ENCODE measurements around the gene SND1. TPM values are rescaled to one million over a fixed set of nuclear protein-coding genes. Genes with fewer than 3 reads are reported as not detected.

Gene SND1
- total RNA-seq, 1 experiment from 2014 or later, result 172 TPM

GRCh38 chr7:127881564-127881963 is 229.6 kb downstream of the SND1 start:
- no peak for DNase-seq (ENCODE audit: low read depth in 1 of 2, low spot score in 2 of 2)
- H3K9me3 ChIP-seq (replicated peaks), result no peaks in the 10 kb centered on the region
- no peaks in the 10 kb centered on the region for H3K27me3 ChIP-seq (replicated peaks)
- H3K4me1 ChIP-seq (replicated peaks), result peaks cover 23% of the 10 kb centered on the region
- H3K27ac ChIP-seq, result no peak overlapping the region
- H3K36me3 ChIP-seq, result no peaks in the 10 kb centered on the region
- H3K4me3 ChIP-seq, result no peak overlapping the region

GRCh38 chr7:127882313-127882920 is 230.4 kb downstream of the SND1 start:
- Histone ChIP-seq H3K36me3 (no peaks in the 10 kb centered on the region), H3K9me3 (replicated peaks) (no peaks in the 10 kb centered on the region), H3K4me3 (no peak overlapping the region), H3K27me3 (replicated peaks) (no peaks in the 10 kb centered on the region), H3K27ac (no peak overlapping the region), H3K4me1 (replicated peaks) (peaks cover 25% of the 10 kb centered on the region)
- DNase-seq (ENCODE audit: low read depth in 1 of 2, low spot score in 2 of 2), result no peak

GRCh38 chr7:127884066-127884559 is 232.1 kb downstream of the SND1 start:
- H3K27ac ChIP-seq, result no peak overlapping the region
- no peaks in the 10 kb centered on the region for H3K9me3 ChIP-seq (replicated peaks)
- peaks cover 14% of the 10 kb centered on the region for H3K36me3 ChIP-seq
- H3K27me3 ChIP-seq (replicated peaks), result no peaks in the 10 kb centered on the region
- H3K4me1 ChIP-seq (replicated peaks), result peaks cover 25% of the 10 kb centered on the region
- no peak for DNase-seq (ENCODE audit: low read depth in 1 of 2, low spot score in 2 of 2)
- no peak overlapping the region for H3K4me3 ChIP-seq

- Histone ChIP-seq H3K9me3 (replicated peaks) (no peaks in the 10 kb centered on the region), H3K27ac (no peak overlapping the region), H3K4me3 (no peak overlapping the region), H3K4me1 (replicated peaks) (peaks cover 25% of the 10 kb centered on the region), H3K27me3 (replicated peaks) (no peaks in the 10 kb centered on the region), H3K36me3 (peaks cover 23% of the 10 kb centered on the region)
- no peak for DNase-seq (ENCODE audit: low read depth in 1 of 2, low spot score in 2 of 2)
Measured at GRCh38 chr7:127885222-127885772, 233.3 kb downstream of the SND1 start.

- H3K27ac ChIP-seq, result 0 out of 2 replicates have a peak overlapping the region, but pooled peaks have one; percentile 11
- DNase-seq (ENCODE audit: low read depth in 1 of 2, low spot score in 2 of 2), result peak; percentile 65 to 66
- peaks cover 27% of the 10 kb centered on the region for H3K4me1 ChIP-seq (replicated peaks)
- peaks cover 28% of the 10 kb centered on the region for H3K36me3 ChIP-seq
- H3K9me3 ChIP-seq (replicated peaks), result no peaks in the 10 kb centered on the region
- H3K27me3 ChIP-seq (replicated peaks), result no peaks in the 10 kb centered on the region
- H3K4me3 ChIP-seq, result no peak overlapping the region
Measured at GRCh38 chr7:127885843-127886242, 233.8 kb downstream of the SND1 start.

- Histone ChIP-seq H3K27ac (0 out of 2 replicates have a peak overlapping the region, but pooled peaks have one; percentile 11), H3K27me3 (replicated peaks) (no peaks in the 10 kb centered on the region), H3K4me3 (no peak overlapping the region), H3K36me3 (peaks cover 28% of the 10 kb centered on the region), H3K9me3 (replicated peaks) (no peaks in the 10 kb centered on the region), H3K4me1 (replicated peaks) (peaks cover 31% of the 10 kb centered on the region)
- DNase-seq (ENCODE audit: low read depth in 1 of 2, low spot score in 2 of 2), result no peak
Measured at GRCh38 chr7:127886248-127886647, 234.3 kb downstream of the SND1 start.

GRCh38 chr7:127887096-127887495 is 235.1 kb downstream of the SND1 start:
- Histone ChIP-seq H3K27ac (no peak overlapping the region), H3K27me3 (replicated peaks) (no peaks in the 10 kb centered on the region), H3K4me3 (no peak overlapping the region), H3K36me3 (peaks cover 37% of the 10 kb centered on the region), H3K9me3 (replicated peaks) (no peaks in the 10 kb centered on the region), H3K4me1 (replicated peaks) (peaks cover 34% of the 10 kb centered on the region)
- no peak for DNase-seq (ENCODE audit: low read depth in 1 of 2, low spot score in 2 of 2)

- Histone ChIP-seq H3K27me3 (replicated peaks) (no peaks in the 10 kb centered on the region), H3K27ac (no peak overlapping the region), H3K4me3 (no peak overlapping the region), H3K36me3 (peaks cover 38% of the 10 kb centered on the region), H3K9me3 (replicated peaks) (no peaks in the 10 kb centered on the region), H3K4me1 (replicated peaks) (peaks cover 34% of the 10 kb centered on the region)
- no peak for DNase-seq (ENCODE audit: low read depth in 1 of 2, low spot score in 2 of 2)
Measured at GRCh38 chr7:127887631-127888030, 235.6 kb downstream of the SND1 start.

GRCh38 chr7:127888411-127888810 is 236.4 kb downstream of the SND1 start:
- no peak overlapping the region for H3K4me3 ChIP-seq
- peaks cover 34% of the 10 kb centered on the region for H3K4me1 ChIP-seq (replicated peaks)
- DNase-seq (ENCODE audit: low read depth in 1 of 2, low spot score in 2 of 2), result no peak
- H3K27me3 ChIP-seq (replicated peaks), result no peaks in the 10 kb centered on the region
- no peaks in the 10 kb centered on the region for H3K9me3 ChIP-seq (replicated peaks)
- no peak overlapping the region for H3K27ac ChIP-seq
- H3K36me3 ChIP-seq, result peaks cover 40% of the 10 kb centered on the region

- H3K9me3 ChIP-seq (replicated peaks), result no peaks in the 10 kb centered on the region
- peaks cover 34% of the 10 kb centered on the region for H3K4me1 ChIP-seq (replicated peaks)
- no peak overlapping the region for H3K4me3 ChIP-seq
- DNase-seq (ENCODE audit: low read depth in 1 of 2, low spot score in 2 of 2), result no peak
- H3K27me3 ChIP-seq (replicated peaks), result no peaks in the 10 kb centered on the region
- H3K36me3 ChIP-seq, result peaks cover 40% of the 10 kb centered on the region
- no peak overlapping the region for H3K27ac ChIP-seq
Measured at GRCh38 chr7:127888825-127889224, 236.8 kb downstream of the SND1 start.

GRCh38 chr7:127889677-127890076 is 237.7 kb downstream of the SND1 start:
- H3K9me3 ChIP-seq (replicated peaks), result no peaks in the 10 kb centered on the region
- H3K27me3 ChIP-seq (replicated peaks), result no peaks in the 10 kb centered on the region

GRCh38 chr7:127890726-127891125 is 238.7 kb downstream of the SND1 start:
- Histone ChIP-seq H3K36me3 (peaks cover 40% of the 10 kb centered on the region), H3K9me3 (replicated peaks) (no peaks in the 10 kb centered on the region), H3K27me3 (replicated peaks) (no peaks in the 10 kb centered on the region), H3K4me3 (no peak overlapping the region), H3K27ac (no peak overlapping the region), H3K4me1 (replicated peaks) (peaks cover 19% of the 10 kb centered on the region)
- no peak for DNase-seq (ENCODE audit: low read depth in 1 of 2, low spot score in 2 of 2)

More at GRCh38 chr7:127889677-127890076, 237.7 kb downstream of the SND1 start:
- Histone ChIP-seq H3K4me3 (no peak overlapping the region), H3K36me3 (peaks cover 40% of the 10 kb centered on the region), H3K27ac (no peak overlapping the region), H3K4me1 (replicated peaks) (peaks cover 30% of the 10 kb centered on the region)
- DNase-seq (ENCODE audit: low read depth in 1 of 2, low spot score in 2 of 2), result no peak

- Histone ChIP-seq H3K36me3 (peaks cover 40% of the 10 kb centered on the region), H3K27ac (no peak overlapping the region), H3K27me3 (replicated peaks) (no peaks in the 10 kb centered on the region), H3K4me1 (replicated peaks) (peaks cover 15% of the 10 kb centered on the region), H3K9me3 (replicated peaks) (no peaks in the 10 kb centered on the region), H3K4me3 (no peak overlapping the region)
- DNase-seq (ENCODE audit: low read depth in 1 of 2, low spot score in 2 of 2), result no peak
Measured at GRCh38 chr7:127891144-127891543, 239.2 kb downstream of the SND1 start.

GRCh38 chr7:127891854-127892438 is 240.0 kb downstream of the SND1 start:
- Histone ChIP-seq H3K36me3 (peaks cover 40% of the 10 kb centered on the region), H3K4me3 (no peak overlapping the region), H3K9me3 (replicated peaks) (no peaks in the 10 kb centered on the region), H3K27ac (no peak overlapping the region), H3K4me1 (replicated peaks) (peaks cover 10% of the 10 kb centered on the region), H3K27me3 (replicated peaks) (no peaks in the 10 kb centered on the region)
- DNase-seq (ENCODE audit: low read depth in 1 of 2, low spot score in 2 of 2), result no peak
